ENCODE results near the gene RAB39B. TPM values are rescaled to one million over a fixed set of nuclear protein-coding genes. Genes with fewer than 3 reads are reported as not detected.
"Not testable (repeated sequence)": the region's sequence is repeated elsewhere in the genome, so short reads cannot be mapped to it uniquely, and the experiment has no call there.

RAB39B gene
- total RNA-seq, 2 donors from 2014 or later, result 0.14 to 0.78 TPM

- DNase-seq (ENCODE audit: low spot score), result no peak
These were observed 38.5 kb downstream of the RAB39B start for GRCh38 chrX:155225774-155226173.

GRCh38 chrX:155223746-155224145 is 40.5 kb downstream of the RAB39B start:
- not testable (repeated sequence) for H3K9me3 ChIP-seq; H3K4me1 ChIP-seq (ENCODE audit: control insufficient read depth in 1 of 2, low read depth in 2 of 2); H3K4me3 ChIP-seq; H3K36me3 ChIP-seq; H3K27ac ChIP-seq; ATAC-seq (ENCODE audit: insufficient number of reproducible peaks, low FRiP score, low read depth); DNase-seq (ENCODE audit: low spot score); H3K27me3 ChIP-seq (replicated peaks; ENCODE audit: insufficient read depth)

More at GRCh38 chrX:155225774-155226173, 38.5 kb downstream of the RAB39B start:
- Histone ChIP-seq H3K9me3 (no peaks in the 10 kb centered on the region), H3K27ac (no peak overlapping the region), H3K36me3 (no peaks in the 10 kb centered on the region), H3K4me1 (ENCODE audit: control insufficient read depth in 1 of 2, low read depth in 2 of 2) (no peaks in the 10 kb centered on the region), H3K4me3 (no peak overlapping the region), H3K27me3 (replicated peaks; ENCODE audit: insufficient read depth) (no peaks in the 10 kb centered on the region)
- ATAC-seq (ENCODE audit: insufficient number of reproducible peaks, low FRiP score, low read depth), result no peak
- TF ChIP-seq, protein P1, sequence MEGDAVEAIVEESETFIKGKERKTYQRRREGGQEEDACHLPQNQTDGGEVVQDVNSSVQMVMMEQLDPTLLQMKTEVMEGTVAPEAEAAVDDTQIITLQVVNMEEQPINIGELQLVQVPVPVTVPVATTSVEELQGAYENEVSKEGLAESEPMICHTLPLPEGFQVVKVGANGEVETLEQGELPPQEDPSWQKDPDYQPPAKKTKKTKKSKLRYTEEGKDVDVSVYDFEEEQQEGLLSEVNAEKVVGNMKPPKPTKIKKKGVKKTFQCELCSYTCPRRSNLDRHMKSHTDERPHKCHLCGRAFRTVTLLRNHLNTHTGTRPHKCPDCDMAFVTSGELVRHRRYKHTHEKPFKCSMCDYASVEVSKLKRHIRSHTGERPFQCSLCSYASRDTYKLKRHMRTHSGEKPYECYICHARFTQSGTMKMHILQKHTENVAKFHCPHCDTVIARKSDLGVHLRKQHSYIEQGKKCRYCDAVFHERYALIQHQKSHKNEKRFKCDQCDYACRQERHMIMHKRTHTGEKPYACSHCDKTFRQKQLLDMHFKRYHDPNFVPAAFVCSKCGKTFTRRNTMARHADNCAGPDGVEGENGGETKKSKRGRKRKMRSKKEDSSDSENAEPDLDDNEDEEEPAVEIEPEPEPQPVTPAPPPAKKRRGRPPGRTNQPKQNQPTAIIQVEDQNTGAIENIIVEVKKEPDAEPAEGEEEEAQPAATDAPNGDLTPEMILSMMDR (IDR thresholded peaks at IDR 0.05), result no peak

GRCh38 chrX:155221351-155221750 is 42.9 kb downstream of the RAB39B start:
- H3K36me3 ChIP-seq, result no peaks in the 10 kb centered on the region
- ATAC-seq (ENCODE audit: insufficient number of reproducible peaks, low FRiP score, low read depth) (no peak), DNase-seq (ENCODE audit: low spot score) (no peak)
- TF ChIP-seq, protein P1 (IDR thresholded peaks at IDR 0.05), result no peak
- H3K4me1 ChIP-seq (ENCODE audit: control insufficient read depth in 1 of 2, low read depth in 2 of 2), result peaks cover 0 to 11% of the 10 kb centered on the region in 2 donors
- no peaks in the 10 kb centered on the region for H3K9me3 ChIP-seq
- H3K27me3 ChIP-seq (replicated peaks; ENCODE audit: insufficient read depth), result no peaks in the 10 kb centered on the region
- H3K4me3 ChIP-seq, result no peak overlapping the region
- H3K27ac ChIP-seq, result no peak overlapping the region

DNA sequence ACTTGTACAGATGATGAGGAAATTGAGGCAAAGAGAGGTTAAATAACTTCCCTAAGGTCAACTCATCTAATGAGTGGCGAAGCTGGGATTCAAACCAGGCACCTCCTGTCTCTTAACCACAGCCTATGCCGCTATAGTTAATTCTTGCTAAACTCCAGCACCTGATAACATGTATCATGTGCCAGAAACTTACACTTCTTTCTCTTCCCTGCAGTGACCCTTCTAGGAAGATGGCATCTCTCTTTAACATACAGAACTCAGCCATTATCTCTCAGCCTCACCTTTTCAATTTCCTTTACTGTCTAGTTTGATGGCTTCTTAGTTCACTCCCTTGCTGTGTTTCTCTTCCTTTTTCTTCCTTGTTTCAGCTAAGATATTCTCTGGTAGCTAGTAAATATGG is 45.5 kb downstream of the RAB39B start:
- no peaks in the 10 kb centered on the region for H3K9me3 ChIP-seq
- H3K4me1 ChIP-seq (ENCODE audit: control insufficient read depth in 1 of 2, low read depth in 2 of 2), result peaks cover 0 to 11% of the 10 kb centered on the region in 2 donors
- no peak for DNase-seq (ENCODE audit: low spot score)
- H3K4me3 ChIP-seq, result no peak overlapping the region
- no peaks in the 10 kb centered on the region for H3K27me3 ChIP-seq (replicated peaks; ENCODE audit: insufficient read depth)
- no peak for ATAC-seq (ENCODE audit: insufficient number of reproducible peaks, low FRiP score, low read depth)
- no peaks in the 10 kb centered on the region for H3K36me3 ChIP-seq
- TF ChIP-seq, protein P1 (IDR thresholded peaks at IDR 0.05), result no peak
- no peak overlapping the region for H3K27ac ChIP-seq

DNA sequence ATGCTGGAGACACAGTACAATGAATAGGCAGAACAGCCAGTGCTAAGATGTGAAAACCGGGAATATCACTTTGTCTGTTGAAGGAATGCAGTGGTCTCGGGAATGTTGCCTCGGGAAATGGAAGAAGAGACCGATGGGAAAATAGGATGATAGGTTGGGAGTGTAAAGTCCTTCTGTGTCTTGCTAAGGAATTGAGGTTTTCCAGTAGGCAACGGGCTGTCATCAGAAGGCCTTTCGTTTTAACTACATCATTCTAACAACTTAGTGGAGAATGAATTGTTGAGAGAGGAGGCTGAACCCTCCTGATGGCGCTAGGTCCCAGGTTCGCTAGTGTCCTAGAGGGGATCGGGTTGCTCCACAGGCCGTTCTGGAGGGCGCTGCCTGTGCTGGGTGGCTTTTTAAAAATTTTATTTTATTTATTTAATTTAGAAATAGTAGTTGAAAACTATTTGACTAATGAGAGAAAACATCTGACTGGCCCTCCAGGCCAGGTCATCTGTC is 47.3 kb downstream of the RAB39B start:
- Histone ChIP-seq H3K4me1 (ENCODE audit: control insufficient read depth in 1 of 2, low read depth in 2 of 2) (peaks cover 0 to 11% of the 10 kb centered on the region in 2 donors), H3K27me3 (replicated peaks; ENCODE audit: insufficient read depth) (no peaks in the 10 kb centered on the region), H3K4me3 (peak overlapping the region; percentile 91), H3K27ac (peak overlapping the region; percentile 93 to 94), H3K36me3 (no peaks in the 10 kb centered on the region), H3K9me3 (no peaks in the 10 kb centered on the region)
- ATAC-seq (ENCODE audit: insufficient number of reproducible peaks, low FRiP score, low read depth), result no peak
- no peak for DNase-seq (ENCODE audit: low spot score)
- TF ChIP-seq, protein P1 (IDR thresholded peaks at IDR 0.05), result no peak

All from thoracic aorta (tissue), 2 donors.